SKM-1 (cell line): ENCODE results near the gene UNC5CL.
"Not testable (repeated sequence)": the region's sequence is repeated elsewhere in the genome, so short reads cannot be mapped to it uniquely, and the experiment has no call there.

Source experiments
- DNase-seq: peaks from one replicate; lab custom pipeline; 2025; ENCODE audit not compliant: unreplicated experiment; lab: John Stamatoyannopoulos, UW

UNC5CL gene

DNA sequence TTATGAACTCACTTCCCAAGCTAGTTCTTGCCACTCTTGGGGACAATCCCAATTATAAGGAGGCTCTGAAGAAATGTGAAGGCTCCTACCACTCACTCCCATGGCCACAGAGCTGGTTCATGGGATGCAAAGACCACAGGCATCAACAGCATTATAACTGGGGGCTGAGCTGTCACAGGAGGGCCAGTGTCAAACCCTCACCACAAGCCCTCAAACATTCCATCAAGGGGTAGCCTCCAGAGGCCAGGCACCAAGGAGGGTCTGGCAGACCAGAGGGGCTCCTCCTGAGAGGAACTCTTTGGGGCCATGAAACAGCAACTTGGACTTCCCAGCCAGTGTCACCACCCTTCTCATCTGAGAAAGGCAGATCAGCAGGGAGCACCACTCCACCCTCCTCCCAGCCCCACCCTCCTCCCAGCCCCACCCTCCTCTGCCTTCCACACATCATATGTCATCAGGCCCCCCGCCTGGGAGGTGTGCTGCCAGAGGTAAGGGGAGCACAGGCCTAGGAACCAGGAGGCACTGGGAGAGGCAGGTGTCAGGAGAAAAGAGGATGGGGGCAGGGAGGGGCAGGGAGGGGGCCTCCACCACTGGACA, 2.0 kb upstream of the UNC5CL start:
- DNase-seq: no peak

DNA sequence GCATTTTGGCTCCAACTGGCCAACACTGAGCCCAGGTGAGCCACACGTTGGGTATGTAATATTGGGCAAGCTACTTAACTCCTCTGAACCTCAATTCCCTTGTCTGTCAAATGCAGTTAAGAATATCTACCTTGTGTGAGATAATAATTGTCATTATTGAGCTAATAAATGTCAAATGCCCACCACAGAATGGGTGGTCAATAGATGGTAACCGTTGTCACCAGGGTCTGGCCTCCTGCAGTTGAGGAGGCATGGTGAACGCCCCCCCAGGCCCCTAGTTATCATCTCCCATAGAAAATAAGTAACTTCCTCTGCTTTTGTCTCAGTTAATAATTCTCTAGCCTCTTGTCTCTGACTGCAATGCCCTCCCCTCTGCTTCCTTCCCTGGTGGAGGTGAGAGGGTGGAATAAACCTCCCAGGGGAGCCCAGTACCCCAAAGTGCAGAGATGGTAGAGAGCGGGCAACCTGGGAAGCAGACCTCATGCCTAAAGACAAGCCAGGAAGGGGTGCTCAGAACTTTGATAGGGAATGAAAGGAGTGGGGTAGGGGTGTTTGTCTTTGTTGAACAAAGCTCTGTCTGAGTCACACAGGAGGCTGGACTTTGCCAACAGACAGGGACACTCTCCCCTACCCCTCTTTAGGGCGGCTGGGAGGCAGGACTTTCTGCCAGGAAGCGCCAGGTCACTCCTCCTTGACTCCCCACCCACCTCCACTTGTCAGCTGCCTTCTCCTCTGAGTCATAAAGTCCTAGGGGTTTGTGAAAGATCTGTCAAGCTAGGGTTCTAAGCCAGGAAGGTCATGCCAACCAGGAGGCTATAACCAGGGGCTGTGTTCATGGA, 1.3 kb upstream of the UNC5CL start:
- DNase-seq: no peak

DNA sequence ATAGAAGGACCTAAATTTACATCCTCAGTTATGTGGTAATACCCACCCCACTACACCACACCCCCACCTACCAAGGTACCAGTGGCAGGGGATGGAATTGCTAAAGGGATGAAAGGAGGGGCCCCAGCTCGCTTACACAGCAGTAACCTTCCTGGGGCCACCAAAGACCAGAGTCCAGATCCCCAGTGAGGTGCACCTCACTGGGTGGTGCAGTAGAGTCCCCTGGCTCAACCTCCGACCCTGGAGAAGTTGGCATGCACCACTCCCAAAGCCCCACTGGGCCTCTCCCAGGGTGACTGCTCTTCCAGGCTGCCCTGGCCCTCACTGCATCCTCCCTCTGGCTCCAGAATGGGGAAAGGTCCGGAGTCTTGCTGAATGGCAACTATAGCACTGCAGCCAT, 816 bp downstream of the UNC5CL start:
- no peak for DNase-seq

DNA sequence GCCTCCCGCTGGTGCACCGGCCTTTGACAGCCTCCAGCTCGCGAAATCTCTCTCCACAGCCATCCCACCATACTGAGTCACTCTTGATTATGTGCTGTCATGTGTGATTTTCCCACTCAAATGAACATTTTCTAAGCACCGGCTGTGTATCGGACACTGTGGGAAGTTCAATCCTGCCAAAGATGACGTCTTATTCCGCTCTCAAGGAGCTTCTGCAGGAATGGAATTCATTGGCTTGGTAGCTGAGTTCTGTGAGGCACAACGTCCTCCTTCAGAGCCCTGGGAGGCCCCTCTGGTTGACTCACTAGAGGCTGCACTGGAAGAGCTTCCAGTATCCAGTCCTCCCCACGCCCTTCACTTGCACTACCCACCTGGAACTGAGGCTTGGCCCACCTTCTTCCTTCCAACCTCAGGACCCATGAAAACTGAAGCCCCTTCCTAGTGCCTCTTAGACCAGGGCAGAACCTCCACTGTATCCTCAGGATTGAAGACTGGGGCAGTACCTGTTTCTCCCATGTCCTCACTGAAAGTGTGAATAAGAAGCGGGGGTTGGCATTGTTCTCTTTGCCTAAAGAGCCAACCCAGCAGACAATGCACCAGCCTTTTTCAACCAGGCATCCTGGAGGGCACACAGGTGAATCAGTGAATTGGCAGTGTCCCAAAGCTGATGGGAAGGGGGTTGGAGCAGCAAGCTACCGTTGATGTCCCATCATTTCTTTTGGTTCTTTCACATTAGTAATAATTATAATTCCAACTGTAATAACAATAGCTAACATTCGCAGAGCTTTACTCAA, 1.7 kb downstream of the UNC5CL start:
- DNase-seq: no peak

DNA sequence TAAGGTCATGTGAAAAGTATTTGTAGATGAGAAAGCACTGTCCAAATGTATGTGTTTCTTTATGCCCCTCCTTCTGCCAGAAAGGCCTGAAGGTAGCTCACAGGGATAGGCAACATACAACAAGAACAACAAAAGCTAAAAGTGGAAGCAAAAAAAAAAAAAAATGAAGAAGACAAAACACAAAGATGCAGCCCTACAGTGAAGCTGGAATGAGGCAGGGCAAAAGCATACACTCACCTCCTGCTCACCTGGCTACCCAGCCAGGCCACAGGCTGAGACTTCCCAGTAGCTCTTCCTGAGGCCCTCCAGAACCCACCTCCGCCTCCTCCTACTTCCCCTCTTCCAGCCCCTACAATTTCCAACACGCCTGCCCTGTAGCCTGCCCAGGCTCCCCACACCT, 2.4 kb downstream of the UNC5CL start:
- DNase-seq: no peak

DNA sequence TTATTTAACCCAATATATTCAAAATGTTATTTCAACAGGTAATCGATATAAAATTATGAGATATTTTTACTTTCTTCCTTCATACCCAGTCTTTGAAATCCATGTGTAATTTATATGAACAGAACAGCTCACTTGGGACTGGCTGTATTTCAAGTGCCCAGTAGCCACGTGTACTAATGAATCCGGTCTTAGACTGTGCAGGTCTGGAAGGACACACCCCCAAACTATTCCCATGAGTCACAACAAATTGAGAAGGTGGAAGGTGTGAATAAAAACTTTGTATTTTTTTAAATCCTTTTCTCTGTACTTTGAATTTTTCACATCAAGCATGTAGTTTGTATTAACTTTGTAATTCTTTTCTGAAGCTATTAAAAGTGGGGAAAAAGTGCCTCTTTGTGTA, 2.8 kb downstream of the UNC5CL start:
- DNase-seq: no peak

DNA sequence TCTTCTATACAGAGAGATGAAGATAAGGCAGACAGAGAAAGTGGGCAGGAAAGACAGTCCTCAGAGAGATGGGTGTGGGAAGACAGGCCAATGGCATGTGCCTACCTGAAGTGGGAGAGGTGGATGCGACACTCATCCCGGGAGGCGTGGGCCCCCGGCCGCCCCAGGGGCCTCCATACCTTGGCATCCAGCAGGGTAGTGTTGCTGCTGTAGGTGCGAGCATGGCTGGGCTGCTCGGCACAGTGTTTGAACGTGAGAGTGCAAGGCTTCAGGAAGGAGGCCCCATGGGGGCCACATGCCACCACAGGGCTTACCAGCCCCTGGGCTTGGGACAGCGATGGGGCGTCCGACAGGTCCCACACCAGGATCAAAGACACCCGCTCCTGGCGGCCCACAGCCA, 5.2 kb downstream of the UNC5CL start:
- DNase-seq: no peak

DNA sequence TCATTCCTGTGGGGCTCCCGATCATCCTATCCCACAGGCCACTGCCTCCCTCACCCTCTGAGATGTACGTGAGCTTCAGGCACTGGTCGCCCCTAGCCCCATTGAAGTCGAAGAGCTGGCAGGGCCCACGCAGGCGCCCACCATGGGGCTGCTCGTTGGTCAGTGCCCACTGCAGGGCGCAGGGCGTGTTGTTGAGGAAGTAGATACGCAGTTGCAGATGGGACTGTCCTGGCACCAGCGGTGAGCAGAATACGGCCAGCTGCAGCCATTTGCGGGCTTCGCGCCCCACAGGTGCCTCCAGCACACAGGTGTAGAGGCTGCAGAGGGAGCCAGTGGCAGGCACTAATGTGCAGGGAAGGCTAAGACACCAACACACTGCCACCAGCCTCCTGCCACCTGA, 6.2 kb downstream of the UNC5CL start:
- DNase-seq: no peak

DNA sequence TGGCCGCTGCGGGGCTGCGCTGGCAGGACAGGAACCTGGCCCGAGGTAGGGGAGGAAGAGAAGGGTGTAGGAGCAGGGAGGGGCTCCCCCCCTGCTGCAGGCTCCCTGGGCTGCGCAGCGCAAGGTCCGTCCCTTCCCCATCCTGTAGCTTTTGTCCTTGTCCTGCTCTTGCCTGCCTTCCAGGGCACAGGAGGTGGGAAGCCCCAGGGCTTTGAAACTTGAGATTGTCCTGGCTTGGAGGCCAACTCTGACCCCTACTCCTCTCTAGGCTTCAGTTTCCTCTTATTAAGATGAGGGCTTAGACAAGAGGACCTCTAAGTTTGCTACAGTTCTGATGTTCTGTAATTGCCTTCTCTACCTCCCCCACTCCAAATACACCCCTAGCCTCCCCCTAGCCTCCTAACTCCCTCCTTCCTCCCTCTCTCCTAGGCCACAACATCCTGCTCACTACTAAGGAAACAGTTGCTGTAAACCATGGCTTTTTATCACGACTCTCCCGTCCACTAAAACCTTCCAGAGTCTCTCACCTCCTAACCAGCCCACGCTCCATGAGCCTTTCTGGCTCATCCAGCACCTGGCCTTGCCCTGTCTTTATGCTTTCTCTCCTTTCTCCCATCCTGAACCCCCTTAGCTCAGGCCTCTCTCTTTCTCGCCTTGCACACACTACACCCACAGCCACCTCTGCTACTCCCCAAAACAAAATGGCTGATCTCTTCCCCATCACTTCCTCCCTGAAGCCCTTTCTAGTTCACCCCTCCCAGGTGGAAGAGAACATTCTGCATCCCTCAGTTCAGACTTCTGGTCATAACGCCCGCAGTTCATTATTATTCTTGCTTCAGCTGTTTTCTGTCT, 10.2 kb downstream of the UNC5CL start:
- no peak for DNase-seq

DNA sequence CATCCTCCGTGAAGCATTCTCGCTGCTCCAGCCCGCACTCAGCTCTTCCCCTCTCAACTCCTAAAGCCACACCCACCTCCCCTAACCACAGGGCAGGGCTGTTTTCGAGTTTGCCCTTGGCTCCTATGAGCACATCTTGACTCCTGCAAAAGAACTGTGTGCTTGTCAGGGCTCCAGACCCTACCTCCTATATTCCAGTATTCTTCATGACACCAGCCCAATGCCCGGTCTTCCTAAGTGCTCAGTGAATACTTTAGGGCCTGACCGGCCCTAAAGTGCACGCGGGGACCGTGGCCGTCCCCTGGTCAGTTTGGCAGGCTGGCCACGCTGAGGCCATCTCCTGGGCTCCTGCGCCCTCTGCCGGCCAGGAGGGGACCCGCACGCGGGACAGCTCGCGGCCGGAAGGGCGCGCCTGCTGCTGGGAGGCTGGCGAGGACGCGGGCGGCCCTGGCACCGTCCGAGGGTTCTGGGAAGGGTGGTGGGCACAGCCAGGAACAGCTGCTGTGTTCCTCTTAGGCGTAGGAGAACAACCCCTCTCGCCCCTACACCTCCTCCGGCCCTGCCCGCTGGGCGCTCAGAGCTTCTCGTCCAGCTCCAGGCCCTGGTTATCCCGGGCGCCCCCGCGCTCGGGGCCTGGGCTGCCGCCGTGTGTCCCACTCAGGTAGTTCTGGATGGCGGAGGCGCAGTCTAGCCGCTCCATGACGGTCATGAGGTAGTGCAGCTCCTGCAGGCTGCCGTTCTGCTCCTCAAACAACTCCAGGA, 11.0 kb downstream of the UNC5CL start:
- peak; percentile 72 for DNase-seq

DNA sequence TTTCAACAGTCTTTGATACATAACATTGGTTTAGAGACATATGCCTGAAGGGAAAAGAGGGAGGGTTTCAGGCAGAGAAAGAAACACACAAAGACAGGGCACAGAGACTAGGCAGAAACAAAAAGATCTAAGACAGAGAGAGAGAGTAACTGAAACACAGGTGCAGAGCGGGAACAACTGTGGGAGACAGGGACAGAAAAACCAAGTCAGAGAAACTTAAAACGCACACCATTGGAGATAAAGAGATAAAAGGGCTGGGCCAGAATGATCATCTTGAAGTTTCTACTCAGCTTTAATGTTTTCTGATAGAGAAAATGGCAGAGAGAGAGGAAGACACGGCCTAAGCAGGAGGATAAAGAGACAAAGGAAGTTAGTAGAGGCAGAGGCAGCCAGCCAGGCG, 11.8 kb downstream of the UNC5CL start:
- no peak for DNase-seq

DNA sequence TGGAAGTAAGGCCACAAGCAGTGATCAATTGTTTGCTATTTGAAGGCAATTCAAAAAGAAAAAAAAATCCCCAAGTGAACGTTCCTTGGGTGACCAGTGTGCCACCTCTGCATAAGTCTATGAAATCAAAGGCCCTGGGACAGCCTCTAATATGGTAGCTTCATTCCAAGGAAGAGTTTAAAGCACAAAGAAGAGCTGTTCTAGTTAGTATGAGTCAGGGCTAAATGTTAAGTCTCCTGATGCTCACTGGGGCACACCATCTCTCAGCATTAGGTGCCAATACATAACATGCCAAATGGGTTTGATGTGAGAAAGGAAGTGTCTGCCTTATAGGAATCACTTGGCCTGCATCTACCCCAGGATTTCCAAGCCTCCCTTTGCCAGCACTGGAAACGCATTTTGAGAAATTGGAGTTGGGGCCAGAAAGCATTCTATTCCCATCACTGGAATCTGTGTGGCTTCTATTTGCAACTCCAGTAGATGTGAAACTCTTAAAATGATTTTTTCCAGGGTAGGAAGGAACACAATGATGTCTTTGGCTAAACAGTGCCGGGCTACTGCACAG, 13.0 kb downstream of the UNC5CL start:
- no peak for DNase-seq

DNA sequence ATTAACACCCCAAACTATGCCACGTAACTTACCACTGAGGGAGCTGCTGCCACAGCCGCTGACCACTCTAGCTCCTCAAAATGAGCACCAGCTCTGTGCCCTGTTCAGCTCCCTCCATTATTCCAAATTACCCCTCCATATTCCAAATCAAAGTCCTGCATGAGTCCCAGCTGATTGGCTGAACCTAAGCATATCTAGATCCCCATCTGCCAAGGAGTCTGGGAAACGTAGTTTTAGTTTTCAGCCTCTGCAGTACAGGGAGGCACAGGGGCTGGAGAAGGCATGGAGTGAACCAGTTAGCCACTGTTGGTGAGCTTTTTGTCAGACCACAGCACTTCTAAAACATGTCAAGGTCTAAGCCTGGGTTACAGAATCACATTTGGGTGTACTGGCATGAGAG, 15.9 kb downstream of the UNC5CL start:
- DNase-seq: no peak

DNA sequence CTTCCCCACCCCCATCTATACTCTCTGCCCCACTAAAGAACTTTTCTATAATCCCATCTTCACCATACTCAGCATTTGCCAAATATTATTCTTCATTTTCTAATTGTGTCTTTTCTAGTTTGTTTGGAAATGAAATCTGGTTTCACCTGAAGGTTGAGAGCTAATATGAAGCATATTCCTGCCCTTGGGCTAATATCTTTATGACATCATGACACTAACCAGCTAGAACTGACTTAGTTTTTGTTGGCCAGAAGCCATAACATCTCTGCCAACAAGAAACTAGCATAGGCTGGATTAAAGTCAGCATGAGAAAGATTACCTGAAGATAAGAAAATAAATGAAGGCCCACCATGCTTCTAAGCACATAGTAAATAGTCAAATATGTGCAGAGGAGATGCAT, 16.7 kb downstream of the UNC5CL start:
- no peak for DNase-seq

DNA sequence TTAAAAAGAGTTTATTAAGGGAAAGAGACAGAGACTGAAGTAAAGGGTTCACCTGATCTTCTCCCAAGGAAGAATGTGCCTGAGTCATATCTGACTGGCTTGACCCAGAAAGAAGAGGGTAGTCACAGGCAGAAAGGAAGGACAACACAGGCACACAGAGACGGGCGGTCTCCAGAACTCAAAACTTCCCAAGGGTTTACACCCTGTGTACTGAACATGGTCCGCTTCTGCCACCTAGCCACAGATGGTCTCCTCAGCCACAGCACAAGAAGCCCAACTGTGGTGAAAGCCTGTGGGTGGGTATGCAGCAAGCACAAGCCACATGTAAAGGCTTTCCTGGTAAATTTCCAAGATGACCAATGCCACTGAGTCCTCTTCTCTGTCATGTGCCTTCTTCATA, 17.2 kb downstream of the UNC5CL start:
- DNase-seq: no peak

DNA sequence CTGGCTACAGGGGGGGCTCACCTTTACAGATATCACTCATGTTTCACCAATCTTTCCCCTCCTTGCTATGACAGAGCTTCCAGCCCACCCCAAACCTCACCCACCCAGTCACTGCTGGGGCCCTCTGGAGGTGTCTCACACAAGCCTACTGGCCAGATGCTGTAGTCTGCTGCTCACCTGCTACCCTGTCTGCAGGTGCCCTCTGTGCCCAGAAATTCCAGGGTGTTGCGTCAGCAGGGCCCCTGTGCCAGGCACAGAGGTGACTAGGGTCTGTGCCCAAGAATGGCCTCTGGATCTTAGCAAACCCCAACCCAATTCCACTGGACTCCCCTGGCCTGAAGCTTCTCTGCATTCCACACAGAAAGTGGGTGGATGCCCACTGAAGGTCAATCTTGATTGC, 21.4 kb downstream of the UNC5CL start:
- no peak for DNase-seq

DNA sequence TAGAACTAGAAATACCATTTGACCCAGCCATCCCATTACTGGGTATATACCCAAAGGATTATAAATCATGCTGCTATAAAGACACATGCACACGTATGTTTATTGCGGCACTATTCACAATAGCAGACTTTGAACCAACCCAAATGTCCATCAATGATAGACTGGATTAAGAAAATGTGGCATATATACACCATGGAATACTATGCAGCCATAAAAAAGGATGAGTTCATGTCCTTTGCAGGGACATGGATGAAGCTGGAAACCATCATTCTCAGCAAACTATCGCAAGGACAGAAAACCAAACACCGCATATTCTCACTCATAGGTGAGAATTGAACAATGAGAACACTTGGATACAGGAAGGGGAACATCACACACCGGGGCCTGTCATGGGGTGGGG, 23.2 kb downstream of the UNC5CL start:
- not testable (repeated sequence) for DNase-seq

DNA sequence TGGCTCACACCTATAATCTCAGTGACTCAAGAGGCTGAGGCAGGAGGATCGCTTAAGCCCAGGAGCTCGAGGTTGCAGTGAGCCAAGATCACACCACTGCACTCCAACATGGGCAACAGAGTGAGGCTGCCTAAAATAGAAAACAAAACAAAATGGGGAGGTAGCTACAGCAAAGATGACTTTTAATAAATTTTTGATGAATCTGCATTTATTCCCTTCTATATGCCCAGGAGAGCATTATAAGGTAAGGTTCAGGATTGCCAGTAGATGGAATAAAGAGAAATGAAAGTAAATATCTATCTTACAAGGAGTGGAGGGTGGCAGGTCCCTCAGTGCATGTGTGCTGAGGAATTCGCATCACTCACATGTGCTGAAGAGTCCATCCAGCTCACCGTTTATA, 24.2 kb downstream of the UNC5CL start:
- no peak for DNase-seq

DNA sequence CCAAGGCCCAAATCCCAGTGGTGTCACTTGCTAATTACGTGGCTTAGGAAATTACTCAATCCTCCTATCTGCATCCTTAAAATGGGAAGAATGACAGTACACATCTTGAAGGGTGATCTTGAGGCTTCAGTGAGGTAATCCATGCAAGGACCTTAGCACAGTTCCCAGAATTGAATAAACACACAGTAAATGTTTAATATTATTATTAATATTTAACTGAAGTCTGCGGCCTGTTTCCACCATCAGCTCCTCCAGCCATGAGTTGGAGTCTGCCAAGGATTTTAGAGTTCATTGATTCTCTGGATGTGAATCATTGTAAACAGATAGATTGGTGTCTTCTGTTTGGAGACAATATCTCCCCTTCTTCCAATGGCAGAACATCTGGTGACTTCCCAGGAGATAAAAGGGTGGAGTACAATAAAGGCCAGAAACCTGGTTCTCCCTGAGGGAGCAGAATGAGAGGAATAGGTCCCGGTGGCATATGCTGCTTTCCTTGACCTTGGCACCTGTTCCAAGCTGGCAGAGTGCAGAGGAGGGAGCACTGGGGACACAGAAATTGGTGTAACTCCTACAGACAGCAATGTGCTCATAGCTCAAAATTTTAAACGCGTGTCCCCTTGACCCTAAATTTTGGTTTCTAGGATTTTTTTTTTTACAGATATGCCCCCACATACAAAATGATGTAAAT, 25.4 kb downstream of the UNC5CL start:
- DNase-seq: no peak

DNA sequence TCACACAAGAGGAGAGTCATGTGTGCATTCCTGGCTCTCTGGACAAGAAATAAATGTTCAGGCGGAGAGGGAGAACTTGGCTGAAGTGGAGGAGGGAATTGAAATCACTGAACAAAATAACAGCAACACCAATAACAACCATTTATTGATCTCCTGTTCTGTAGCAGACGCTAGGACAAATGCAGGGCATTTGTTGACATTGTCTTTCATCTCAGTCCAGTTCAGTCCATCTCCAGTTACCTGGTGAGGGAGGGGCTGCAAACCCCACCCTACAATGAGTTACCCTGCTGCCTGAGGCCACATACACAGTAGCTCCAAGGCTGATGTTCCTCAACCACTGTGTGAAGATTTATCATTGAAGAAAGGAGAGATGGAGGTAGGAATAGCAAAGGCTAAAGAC, 27.3 kb downstream of the UNC5CL start:
- no peak for DNase-seq
